Effector memory CD8-positive, alpha-beta T cell (primary cell): ENCODE results near the gene MARCHF6.
A peak's percentile ranks its signal among the peaks of the same experiment; 100 is the strongest.
"Not testable (repeated sequence)": the region's sequence is repeated elsewhere in the genome, so short reads cannot be mapped to it uniquely, and the experiment has no call there.

ENCODE experiments used
- ATAC-seq: fragments of 150-1000 bp; cut with Tn5 transposase; replicated peaks from 2 replicates; pipeline ENCODE4 v1.10.0; 2021; ENCODE audit warnings: mild to moderate bottlenecking, moderate library complexity
- DNase-seq, 3 experiments: peaks; one replicate each; pipeline ENCODE4 v3.0.0; 2021
- H3K27ac Mint-ChIP-seq, 2 donors: one replicate each; pipeline ENCODE4 v1.8.0; 2022; ENCODE audit warnings: mild to moderate bottlenecking in 2 of 2, mixed read lengths in 2 of 2, moderate library complexity in 2 of 2
- H3K27me3 Mint-ChIP-seq, 2 donors: one replicate each; pipeline ENCODE4 v1.8.0; 2022; ENCODE audit warnings: mixed read lengths in 2 of 2
- H3K36me3 Mint-ChIP-seq: one replicate; pipeline ENCODE4 v1.8.0; 2022; ENCODE audit warnings: mild to moderate bottlenecking, moderate library complexity, mixed read lengths; ENCODE audit not compliant: insufficient read depth
- H3K4me1 Mint-ChIP-seq, 2 donors: one replicate each; pipeline ENCODE4 v1.8.0; 2022; ENCODE audit warnings: low read depth in 2 of 2, mixed read lengths in 2 of 2
- H3K4me3 Mint-ChIP-seq, 2 donors: one replicate each; pipeline ENCODE4 v1.8.0; 2022; ENCODE audit warnings: mild to moderate bottlenecking in 2 of 2, mixed read lengths in 2 of 2, moderate library complexity in 2 of 2
- H3K9me3 Mint-ChIP-seq, 2 donors: one replicate each; pipeline ENCODE4 v1.8.0; 2022; ENCODE audit warnings: mixed read lengths in 2 of 2
- total RNA-seq, 9 experiments: gene quantifications; one replicate each; lab custom pipeline; 2026; lab: John Stamatoyannopoulos, UW

Gene MARCHF6, protein sequence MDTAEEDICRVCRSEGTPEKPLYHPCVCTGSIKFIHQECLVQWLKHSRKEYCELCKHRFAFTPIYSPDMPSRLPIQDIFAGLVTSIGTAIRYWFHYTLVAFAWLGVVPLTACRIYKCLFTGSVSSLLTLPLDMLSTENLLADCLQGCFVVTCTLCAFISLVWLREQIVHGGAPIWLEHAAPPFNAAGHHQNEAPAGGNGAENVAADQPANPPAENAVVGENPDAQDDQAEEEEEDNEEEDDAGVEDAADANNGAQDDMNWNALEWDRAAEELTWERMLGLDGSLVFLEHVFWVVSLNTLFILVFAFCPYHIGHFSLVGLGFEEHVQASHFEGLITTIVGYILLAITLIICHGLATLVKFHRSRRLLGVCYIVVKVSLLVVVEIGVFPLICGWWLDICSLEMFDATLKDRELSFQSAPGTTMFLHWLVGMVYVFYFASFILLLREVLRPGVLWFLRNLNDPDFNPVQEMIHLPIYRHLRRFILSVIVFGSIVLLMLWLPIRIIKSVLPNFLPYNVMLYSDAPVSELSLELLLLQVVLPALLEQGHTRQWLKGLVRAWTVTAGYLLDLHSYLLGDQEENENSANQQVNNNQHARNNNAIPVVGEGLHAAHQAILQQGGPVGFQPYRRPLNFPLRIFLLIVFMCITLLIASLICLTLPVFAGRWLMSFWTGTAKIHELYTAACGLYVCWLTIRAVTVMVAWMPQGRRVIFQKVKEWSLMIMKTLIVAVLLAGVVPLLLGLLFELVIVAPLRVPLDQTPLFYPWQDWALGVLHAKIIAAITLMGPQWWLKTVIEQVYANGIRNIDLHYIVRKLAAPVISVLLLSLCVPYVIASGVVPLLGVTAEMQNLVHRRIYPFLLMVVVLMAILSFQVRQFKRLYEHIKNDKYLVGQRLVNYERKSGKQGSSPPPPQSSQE
- 137 to 235 (median 179) reads per million in 9 experiments for total RNA-seq

DNA sequence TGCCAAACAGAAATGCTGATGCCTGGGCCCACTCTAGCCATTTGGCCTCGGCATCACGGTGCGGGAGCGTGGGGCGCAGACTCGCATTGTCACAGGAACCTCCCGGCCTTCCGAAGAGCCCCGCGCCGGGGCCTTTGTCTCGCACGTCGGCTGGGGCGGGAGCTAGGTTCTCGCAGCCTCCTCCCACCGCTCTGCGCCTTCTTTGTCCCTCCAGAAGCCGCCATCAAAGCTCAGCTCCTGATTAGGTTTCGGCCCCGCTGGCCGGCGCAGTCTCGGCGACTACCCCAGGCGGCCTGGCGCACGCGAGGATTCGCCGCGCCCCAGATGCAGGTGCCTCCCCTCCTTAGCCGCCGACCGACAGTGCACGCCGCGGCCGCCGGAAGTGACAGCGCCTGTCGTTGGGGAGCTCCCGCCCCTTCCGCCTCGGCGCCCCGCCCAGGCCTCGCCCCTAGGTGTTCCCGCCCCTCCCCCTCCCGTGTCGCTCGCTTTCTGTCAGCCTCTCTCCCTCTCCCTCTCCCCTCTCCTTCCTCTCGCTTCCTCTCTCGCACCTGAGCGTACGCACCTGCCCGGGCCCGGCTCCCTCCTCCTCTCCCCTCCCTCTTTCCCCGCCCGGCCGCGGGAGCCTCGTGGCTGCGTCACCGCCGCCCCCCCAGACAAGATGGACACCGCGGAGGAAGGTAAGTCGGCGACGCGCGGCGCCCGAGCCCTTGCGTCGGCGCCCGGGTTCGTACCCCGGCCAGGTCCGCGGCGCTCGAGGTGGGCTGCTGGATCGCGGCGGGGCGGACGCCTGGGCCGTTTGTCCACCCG, at the start of gene MARCHF6:
TSS of gene MARCHF6 (plus strand) at position 455 of the 807 bp plus-strand sequence. CDS start at position 659, 204 bp downstream.
- peak within 1 kb of the TSS; percentile 99 for H3K4me3 Mint-ChIP-seq
- DNase-seq (peak; percentile 92 to 94 (median 93)), ATAC-seq (peak; percentile 84)
- H3K36me3 Mint-ChIP-seq: peaks cover 23% of the 10 kb centered on the region
- H3K4me1 Mint-ChIP-seq: peaks cover 20 to 36% of the 10 kb centered on the region in 2 donors
- H3K27me3 Mint-ChIP-seq: no peaks in the 10 kb centered on the region
- H3K9me3 Mint-ChIP-seq: no peaks in the 10 kb centered on the region
- H3K27ac Mint-ChIP-seq: peak within 1 kb of the TSS; percentile 98 to 99

DNA sequence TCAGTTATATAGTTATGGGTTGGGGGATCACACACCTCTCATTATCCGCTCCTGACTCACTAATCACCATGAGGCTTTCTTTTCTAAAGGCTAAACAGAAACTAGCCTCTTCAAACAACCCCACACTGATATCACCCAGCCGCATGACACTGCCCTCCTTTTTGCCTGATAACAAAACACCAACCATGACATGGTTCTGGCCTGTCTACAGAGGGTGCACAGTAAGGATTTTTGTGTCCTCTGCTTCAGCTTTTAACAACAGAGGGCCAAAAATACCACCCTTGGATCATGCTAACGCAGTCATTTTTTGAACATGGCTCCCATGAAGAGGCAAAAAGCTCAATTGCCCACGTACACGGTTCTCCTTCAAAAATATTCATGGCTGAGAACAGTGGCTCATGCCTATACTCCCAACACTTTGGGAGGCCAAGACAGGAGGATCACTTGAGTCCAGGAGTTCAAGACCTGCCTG, 49.8 kb upstream of the MARCHF6 start:
- Mint-ChIP-seq H3K9me3 (no peaks in the 10 kb centered on the region), H3K27me3 (peaks cover 34 to 37% of the 10 kb centered on the region in 2 donors), H3K4me1 (peaks cover 6 to 7% of the 10 kb centered on the region in 2 donors), H3K27ac (no peak overlapping the region), H3K4me3 (no peak overlapping the region), H3K36me3 (peaks cover 6% of the 10 kb centered on the region)
- no peak for ATAC-seq
- DNase-seq: no peak

DNA sequence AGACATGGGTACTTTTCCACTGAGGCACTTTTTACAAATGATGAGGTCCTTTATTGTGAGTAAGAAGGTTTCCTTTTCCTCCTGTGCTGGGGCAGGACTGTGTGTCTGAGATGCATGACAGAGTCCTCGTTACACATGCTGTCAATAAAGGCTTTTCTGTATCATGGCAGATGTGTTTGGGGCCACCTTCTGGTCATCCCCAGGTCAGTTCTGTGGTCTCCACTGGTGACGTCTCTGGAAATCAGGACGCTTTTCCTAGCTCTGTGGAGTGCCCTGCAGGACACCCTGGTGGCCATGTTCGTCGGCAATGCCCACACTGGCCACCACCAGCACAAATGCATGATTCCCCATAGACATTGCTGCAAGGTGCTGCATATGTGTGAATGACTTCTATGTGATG, 48.6 kb upstream of the MARCHF6 start:
- no peak overlapping the region for H3K27ac Mint-ChIP-seq
- peaks cover 6% of the 10 kb centered on the region for H3K36me3 Mint-ChIP-seq

DNA sequence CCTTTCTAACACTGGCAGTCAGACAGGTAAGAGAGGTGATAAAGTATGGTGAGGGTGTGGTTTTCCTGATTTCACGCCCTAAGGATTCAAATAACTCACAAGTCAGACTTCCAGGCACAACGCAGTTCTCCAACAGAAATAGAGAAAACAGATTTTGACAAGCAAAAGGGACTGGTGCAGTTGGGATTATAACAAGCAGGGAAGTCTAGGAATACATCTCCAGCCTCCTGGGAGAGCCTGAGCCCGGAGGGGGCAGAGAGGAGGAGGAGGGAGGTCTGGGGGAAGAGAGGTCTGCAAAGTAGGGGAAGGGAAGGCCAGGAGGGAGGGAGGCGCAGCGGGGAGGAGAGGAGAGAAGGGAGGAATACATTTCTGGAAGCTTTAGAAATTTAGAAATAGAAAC, 47.4 kb upstream of the MARCHF6 start:
- ATAC-seq (no peak), DNase-seq (no peak)
- Mint-ChIP-seq H3K27ac (no peak overlapping the region), H3K27me3 (peaks cover 39 to 41% of the 10 kb centered on the region in 2 donors), H3K36me3 (peaks cover 6% of the 10 kb centered on the region), H3K4me1 (peaks cover 6 to 7% of the 10 kb centered on the region in 2 donors), H3K4me3 (peak overlapping the region in 1 of 2 donors; percentile 20), H3K9me3 (no peaks in the 10 kb centered on the region)

More for the DNA sequence above, 48.6 kb upstream of the MARCHF6 start:
- DNase-seq (no peak), ATAC-seq (no peak)
- Mint-ChIP-seq H3K4me3 (no peak overlapping the region), H3K27me3 (peaks cover 39 to 41% of the 10 kb centered on the region in 2 donors), H3K4me1 (peaks cover 6 to 7% of the 10 kb centered on the region in 2 donors), H3K9me3 (no peaks in the 10 kb centered on the region)

DNA sequence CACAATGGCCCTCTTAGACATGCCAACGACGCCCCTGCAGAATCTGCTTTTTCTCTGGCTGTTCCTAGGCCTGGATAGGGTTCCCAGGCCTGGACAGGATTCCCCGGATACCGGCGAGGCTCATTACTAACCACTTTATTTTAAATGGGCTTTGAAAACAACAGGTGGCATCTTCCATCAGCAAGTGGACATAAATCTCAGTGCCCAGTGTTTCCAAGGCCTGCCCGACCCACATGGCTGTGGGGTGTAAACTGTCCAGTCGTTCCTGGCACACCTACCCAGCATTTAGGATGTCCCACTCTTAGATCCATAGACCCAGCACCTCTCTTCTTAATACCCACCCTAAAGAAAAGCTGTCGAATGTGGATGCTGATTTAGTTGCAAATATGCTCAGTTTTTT, 46.7 kb upstream of the MARCHF6 start:
- Mint-ChIP-seq H3K27ac (peak overlapping the region in 1 of 2 donors; percentile 83), H3K4me1 (peaks cover 6 to 7% of the 10 kb centered on the region in 2 donors), H3K27me3 (peaks cover 41 to 42% of the 10 kb centered on the region in 2 donors), H3K9me3 (no peaks in the 10 kb centered on the region), H3K4me3 (peak overlapping the region; percentile 88 to 89), H3K36me3 (peaks cover 6% of the 10 kb centered on the region)
- no peak for DNase-seq
- no peak for ATAC-seq

DNA sequence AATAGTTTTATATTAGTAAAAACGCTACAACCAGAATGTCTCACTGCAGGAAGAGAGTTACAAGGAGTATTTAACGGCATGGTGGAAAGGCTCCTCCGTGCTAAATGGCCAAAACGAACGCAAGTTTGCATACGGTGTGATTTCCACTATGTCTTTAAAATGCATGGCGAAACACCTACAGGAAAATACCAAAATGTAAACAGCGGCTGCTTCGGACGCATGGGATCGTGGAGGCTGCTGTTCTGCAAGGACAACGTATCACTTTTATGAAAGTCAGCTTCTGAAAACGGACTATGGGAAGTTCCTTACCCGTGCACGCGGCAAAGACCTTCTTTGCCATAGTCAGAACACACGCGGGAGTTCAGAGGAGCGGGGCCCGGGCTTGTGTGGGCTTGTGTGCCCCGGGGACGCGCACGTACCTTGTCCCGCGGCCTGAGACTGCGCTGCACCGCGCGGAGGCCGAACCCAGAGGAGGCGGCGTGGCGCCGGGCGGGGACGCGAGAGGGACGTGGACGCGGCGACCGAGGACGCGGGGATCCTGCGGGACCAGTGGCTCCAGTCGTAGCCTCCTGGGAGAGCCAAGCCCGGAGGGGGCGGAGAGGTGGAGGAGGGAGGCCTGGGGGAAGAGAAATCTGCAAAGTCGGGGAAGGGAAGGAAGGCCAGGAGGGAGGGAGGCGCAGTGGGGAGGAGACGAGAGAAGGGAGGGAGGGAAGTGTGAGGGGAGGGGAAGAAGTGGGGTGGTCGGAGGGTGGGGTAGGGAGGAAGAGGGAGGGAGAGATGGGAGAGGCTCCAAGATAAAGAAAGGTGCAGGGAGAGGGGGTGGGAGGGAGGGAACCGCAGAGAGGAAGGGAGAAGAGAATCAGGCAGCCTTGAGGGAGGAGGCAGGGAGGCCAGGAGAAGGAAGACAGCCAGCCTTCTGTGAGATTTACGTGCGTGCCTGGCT, 46.0 kb upstream of the MARCHF6 start, which contains the start of gene CMBL:
TSS of gene CMBL (minus strand) at position 697 of the 943 bp plus-strand sequence. CDS start 17,140 bp downstream, outside the sequence.
- ATAC-seq (peak; percentile 80), DNase-seq (no peak)
- H3K36me3 Mint-ChIP-seq: peaks cover 6% of the 10 kb centered on the region
- H3K4me1 Mint-ChIP-seq: peaks cover 6 to 7% of the 10 kb centered on the region in 2 donors
- H3K27ac Mint-ChIP-seq: peak within 1 kb of the TSS in 1 of 2 donors; percentile 83
- no peaks in the 10 kb centered on the region for H3K9me3 Mint-ChIP-seq
- H3K4me3 Mint-ChIP-seq: peak within 1 kb of the TSS; percentile 88 to 89
- peaks cover 41 to 44% of the 10 kb centered on the region in 2 donors for H3K27me3 Mint-ChIP-seq

DNA sequence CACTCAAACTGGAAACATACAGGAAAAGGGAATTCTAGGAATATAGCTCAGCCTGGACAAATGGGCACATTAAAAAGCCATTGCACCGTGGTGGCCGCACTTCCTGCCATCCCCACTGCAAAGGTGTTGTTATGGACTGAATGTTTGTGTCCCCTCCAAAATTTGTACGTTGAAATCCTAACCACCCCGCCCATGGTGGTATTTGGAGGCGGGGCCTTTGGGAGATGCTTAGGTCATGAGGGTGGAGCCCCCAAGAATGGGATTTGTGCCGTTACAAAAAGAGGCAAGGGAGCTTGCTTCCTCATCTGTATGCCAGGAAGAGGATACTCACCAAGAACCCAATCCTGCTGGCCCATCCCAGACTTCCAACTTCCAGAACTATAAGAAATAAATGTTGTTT, 44.7 kb upstream of the MARCHF6 start:
- Mint-ChIP-seq H3K4me1 (peaks cover 6 to 7% of the 10 kb centered on the region in 2 donors), H3K27ac (peak overlapping the region in 1 of 2 donors; percentile 26), H3K9me3 (no peaks in the 10 kb centered on the region), H3K4me3 (peak overlapping the region; percentile 40 to 62), H3K36me3 (peaks cover 9% of the 10 kb centered on the region), H3K27me3 (peaks cover 41 to 44% of the 10 kb centered on the region in 2 donors)
- DNase-seq (no peak), ATAC-seq (no peak)

DNA sequence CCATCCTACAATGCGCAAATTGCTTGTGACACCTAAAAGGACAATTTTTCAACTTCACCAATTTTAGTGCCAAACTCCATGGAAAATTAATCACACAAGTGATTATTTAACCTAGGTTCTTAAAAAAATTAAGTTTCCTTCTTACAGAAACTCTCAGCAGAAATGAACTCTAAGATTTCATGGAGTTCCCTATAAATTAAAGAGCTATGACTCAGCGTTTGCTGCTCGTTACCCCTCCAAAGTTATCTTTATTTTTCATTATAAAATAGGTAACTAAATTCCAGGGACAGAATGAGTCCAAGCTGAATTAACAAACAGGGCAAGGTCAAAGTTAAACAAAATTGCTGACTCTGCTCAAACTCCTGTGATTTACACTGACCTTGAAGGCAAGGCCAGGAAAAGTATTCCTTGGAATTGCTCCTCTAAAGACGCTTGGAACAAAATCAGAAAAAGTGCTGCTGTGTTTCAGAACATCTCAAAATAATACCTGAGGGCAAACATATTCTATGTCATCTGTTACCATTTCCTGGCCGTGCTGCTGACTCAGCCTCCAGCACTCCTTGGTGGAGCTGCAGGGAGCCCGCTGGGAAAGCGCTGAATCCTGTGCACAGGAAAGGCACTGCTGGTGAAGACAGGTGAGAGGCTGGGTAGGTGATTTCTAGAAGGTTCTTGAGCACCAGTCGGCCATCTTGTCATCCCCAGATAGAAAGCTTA, 43.3 kb upstream of the MARCHF6 start:
- peaks cover 6 to 7% of the 10 kb centered on the region in 2 donors for H3K4me1 Mint-ChIP-seq

DNA sequence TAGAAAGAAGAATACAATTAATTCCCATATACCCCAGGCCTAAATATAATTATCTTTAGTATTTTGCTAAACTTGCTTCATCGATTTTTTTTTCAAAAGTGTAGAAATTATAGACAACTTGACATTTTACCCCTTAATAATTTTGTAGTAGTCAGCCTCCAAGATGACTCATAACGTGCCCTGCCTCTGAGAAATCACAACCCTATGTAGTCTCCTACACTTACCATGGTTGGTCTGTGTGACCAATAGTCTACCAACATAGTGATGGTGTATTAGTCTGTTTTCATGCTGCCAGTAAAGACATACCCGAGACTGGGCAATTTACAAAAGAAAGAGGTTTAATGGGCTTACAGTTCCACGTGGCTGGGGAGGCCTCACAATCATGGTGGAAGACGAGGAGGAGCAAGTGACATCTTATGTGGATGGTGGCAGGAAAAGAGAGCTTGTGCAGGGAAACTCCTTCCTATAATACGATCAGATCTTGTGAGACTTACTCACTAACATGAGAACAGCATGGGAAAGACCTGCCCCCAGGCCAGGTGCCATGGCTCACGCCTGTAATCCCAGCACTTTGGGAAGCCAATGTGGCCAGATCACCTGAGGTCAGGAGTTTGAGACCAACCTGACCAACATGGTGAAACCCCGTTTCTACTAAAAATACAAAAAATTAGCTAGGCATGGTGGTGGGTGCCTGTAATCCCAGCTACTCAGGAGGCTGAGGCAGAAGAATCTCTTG, 42.5 kb upstream of the MARCHF6 start:
- H3K27me3 Mint-ChIP-seq: peaks cover 27 to 33% of the 10 kb centered on the region in 2 donors
- not testable (repeated sequence) for H3K4me3 Mint-ChIP-seq, H3K9me3 Mint-ChIP-seq, H3K36me3 Mint-ChIP-seq, H3K4me1 Mint-ChIP-seq, ATAC-seq, DNase-seq, H3K27ac Mint-ChIP-seq

More for the DNA sequence above, 43.3 kb upstream of the MARCHF6 start:
- Mint-ChIP-seq H3K27me3 (peaks cover 35 to 40% of the 10 kb centered on the region in 2 donors), H3K36me3 (peaks cover 3% of the 10 kb centered on the region), H3K4me3 (no peak overlapping the region), H3K9me3 (no peaks in the 10 kb centered on the region), H3K27ac (no peak overlapping the region)
- DNase-seq (no peak), ATAC-seq (no peak)

DNA sequence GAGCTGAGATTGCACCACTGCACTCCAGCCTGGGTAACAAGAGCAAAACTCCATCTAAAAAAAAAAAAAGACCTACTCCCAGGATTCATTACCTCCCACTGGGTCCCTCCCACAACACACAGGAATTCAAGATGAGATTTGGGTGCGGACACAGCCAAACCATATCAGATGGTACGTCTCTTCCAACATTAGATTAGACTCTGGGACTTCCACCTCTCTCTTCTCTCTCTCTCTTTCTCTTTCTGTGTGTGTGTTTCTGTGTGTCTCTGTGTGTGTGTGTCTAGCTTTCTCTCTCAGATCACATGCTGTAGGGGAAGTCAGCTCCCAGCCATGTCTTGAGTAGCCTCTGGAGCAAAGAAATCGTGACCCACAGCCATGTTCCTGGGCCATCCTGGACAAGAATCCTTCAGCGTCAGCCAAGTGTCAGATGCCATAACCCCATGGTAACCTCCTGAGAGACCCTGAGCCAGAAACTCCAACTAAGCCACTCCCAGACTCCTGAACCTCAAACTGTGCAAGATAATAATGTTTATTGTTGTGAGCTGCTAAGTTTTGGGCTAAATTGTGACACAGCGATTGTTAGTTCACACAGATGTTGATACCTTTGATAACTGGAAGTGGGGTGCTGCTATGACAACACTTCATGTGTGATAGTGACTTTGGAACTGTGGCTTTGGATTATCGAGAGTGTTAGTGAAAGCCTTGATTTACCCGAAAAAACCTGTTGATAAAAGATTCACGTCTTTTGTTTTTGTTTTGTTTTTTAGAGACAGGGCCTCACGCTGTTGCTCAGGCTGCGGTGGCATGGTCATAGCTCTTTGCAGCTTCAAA, 41.7 kb upstream of the MARCHF6 start:
- H3K9me3 Mint-ChIP-seq: no peaks in the 10 kb centered on the region

More for the DNA sequence above, 41.7 kb upstream of the MARCHF6 start:
- ATAC-seq (no peak), DNase-seq (no peak)
- Mint-ChIP-seq H3K27me3 (peaks cover 19 to 25% of the 10 kb centered on the region in 2 donors), H3K27ac (no peak overlapping the region), H3K4me1 (peaks cover 6 to 7% of the 10 kb centered on the region in 2 donors), H3K36me3 (peaks cover 3% of the 10 kb centered on the region), H3K4me3 (no peak overlapping the region)
